ENCODE data around the gene ELF1.

The ELF1 gene

DNA sequence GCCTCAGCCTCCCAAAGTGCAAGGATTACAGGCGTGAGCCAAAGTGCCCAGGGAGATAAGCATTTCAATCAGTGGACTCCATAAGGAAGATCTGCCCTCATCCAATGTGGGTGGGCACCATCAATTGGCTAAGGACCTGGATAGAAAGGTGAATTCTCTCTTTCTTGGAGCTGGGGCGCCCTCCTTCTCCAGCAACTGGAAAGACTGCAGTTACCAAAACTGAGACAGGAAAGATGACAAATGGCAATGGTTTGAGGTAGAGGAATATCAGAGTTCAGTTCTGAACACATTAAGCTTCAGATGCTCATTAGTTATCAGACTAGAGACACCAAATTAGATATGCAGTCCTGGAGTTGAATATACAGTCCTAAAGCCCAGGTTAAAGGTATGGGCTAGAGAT, 10.5 kb upstream of the ELF1 start:
- Mint-ChIP-seq H3K27ac (no peak overlapping the region), H3K4me3 (no peak overlapping the region), H3K36me3 (peaks cover 4% of the 10 kb centered on the region), H3K4me1 (peaks cover 16% of the 10 kb centered on the region), H3K27me3 (no peaks in the 10 kb centered on the region), H3K9me3 (no peaks in the 10 kb centered on the region)
- DNase-seq (ENCODE audit: low spot score in 2 of 2) (no peak), ATAC-seq (ENCODE audit: low read depth) (no peak)

DNA sequence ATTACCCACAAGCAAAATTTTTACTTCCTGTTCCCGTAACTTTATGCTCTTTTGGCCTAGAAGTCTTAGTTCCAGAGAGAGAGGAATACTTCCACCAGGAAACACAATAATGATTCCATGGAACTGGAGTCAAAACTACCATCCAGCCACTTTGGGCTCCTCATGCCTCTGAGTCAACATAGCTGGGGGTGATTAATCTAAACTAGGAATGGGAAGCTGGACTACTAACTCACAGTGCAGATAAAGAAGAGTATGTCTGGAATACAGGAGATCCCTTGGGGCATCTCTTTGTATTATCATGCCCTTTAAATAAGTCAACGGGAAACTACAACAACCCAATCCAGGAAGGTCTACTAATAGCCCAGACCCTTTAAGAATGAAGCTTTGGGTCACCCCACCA, 8.9 kb upstream of the ELF1 start:
- ATAC-seq (ENCODE audit: low read depth) (no peak), DNase-seq (ENCODE audit: low spot score in 2 of 2) (no peak)
- no peaks in the 10 kb centered on the region for H3K27me3 Mint-ChIP-seq
- peaks cover 11% of the 10 kb centered on the region for H3K4me1 Mint-ChIP-seq
- H3K4me3 Mint-ChIP-seq, result no peak overlapping the region
- H3K27ac Mint-ChIP-seq, result no peak overlapping the region
- no peaks in the 10 kb centered on the region for H3K9me3 Mint-ChIP-seq
- peaks cover 5% of the 10 kb centered on the region for H3K36me3 Mint-ChIP-seq

DNA sequence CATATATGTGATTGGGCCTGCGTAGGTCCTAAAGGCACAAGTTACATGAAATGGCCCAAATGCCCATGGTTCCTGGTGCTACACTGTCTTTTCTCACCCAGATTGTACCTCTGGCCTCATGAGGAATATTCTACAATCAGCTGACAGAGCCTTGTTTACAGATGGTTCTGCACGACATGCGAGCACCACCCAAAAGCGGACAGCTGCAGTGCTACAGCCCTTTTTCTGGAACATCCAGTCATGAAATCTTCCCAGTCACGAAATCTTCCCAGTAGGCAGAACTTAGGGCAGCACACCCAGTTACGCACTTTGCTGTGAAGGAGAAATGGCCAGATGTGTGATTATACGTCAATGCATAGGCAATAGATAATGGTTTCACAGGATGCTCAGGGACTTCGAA, 7.7 kb upstream of the ELF1 start:
- no peak overlapping the region for H3K4me3 Mint-ChIP-seq
- DNase-seq (ENCODE audit: low spot score in 2 of 2) (no peak), ATAC-seq (ENCODE audit: low read depth) (no peak)
- H3K27me3 Mint-ChIP-seq, result no peaks in the 10 kb centered on the region
- H3K4me1 Mint-ChIP-seq, result peaks cover 14% of the 10 kb centered on the region
- H3K36me3 Mint-ChIP-seq, result peaks cover 5% of the 10 kb centered on the region
- no peaks in the 10 kb centered on the region for H3K9me3 Mint-ChIP-seq
- H3K27ac Mint-ChIP-seq, result no peak overlapping the region

DNA sequence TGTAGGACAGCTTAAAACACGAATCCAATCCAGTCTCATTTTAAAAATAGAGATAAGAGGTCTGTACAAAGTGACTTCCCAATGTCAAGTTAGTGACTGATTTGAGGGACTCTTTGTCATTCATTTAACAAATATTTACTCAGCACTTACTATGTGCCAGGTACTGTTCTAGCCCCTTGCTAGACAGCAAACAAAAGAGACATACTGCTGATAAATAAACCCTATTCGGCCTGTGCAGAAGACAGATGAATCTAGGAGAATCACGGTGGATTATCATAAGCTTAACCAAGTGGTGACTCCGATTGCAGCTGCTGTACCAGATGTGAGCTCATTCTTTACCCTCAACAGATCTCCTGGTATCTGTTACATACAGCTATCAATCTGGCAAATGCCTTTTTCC, 6.4 kb upstream of the ELF1 start:
- peaks cover 18% of the 10 kb centered on the region for H3K4me1 Mint-ChIP-seq
- no peak for ATAC-seq (ENCODE audit: low read depth)
- peak overlapping the region; percentile 12 for H3K27ac Mint-ChIP-seq
- DNase-seq (ENCODE audit: low spot score in 2 of 2), result no peak
- no peaks in the 10 kb centered on the region for H3K9me3 Mint-ChIP-seq
- peaks cover 5% of the 10 kb centered on the region for H3K36me3 Mint-ChIP-seq
- H3K27me3 Mint-ChIP-seq, result no peaks in the 10 kb centered on the region
- no peak overlapping the region for H3K4me3 Mint-ChIP-seq

DNA sequence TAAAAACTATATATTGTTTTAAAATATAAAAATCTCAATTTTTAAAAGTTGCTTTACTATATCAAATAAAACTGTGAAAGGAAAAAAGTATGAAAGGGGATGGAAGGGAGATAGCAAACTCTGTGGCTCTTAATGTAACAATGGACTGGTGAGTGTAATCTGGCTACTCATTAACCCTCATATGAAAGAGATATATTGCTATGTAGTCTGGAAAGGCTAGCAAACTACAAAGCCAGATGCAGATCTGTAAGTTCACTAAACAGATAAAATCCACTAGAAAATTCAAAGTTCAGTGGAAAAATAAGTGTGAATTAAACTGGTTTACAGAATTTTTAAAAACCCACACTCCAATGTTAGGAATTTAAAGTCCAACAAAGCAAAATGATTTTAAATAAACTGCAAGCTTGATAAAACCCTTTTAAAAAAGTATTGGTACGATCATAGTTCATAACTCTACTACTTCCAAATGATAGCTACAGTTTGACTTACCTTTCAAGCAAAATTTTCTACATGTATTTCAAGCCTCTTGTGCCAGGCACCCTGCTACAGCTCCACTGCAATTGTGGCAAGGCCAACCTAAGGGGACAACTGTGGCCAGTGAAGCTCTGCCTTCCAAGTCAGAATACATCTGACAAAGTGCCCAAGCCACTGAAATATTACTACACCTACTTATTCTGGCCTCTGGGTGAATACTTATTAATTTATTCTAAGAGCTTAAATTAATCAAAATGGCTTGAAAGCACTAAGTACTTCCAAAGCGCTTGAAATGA, 647 bp upstream of the ELF1 start:
- H3K36me3 Mint-ChIP-seq, result peaks cover 7% of the 10 kb centered on the region
- no peaks in the 10 kb centered on the region for H3K9me3 Mint-ChIP-seq
- peaks cover 24% of the 10 kb centered on the region for H3K4me1 Mint-ChIP-seq
- H3K27me3 Mint-ChIP-seq, result no peaks in the 10 kb centered on the region
- DNase-seq (ENCODE audit: low spot score in 2 of 2) (no peak), ATAC-seq (ENCODE audit: low read depth) (no peak)
- no peak overlapping the region for H3K4me3 Mint-ChIP-seq
- H3K27ac Mint-ChIP-seq, result peak overlapping the region; percentile 99

DNA sequence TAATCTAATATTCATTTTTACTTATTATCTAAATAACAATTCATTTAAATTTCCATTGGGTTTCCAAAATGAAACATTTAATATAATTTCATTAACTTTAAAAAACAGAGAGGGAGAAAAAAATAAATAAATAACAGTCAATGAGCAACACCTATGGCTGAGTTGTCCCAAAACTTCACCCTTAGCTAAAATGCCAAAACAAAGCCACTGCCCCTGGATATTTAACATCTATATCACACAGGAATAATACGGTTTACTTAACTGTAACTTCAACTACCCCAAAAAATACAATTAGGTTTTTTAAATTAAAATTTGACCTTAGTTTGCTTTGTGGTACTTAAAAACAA, 541 bp downstream of the ELF1 start:
- DNase-seq (ENCODE audit: low spot score in 2 of 2) (no peak), ATAC-seq (ENCODE audit: low read depth) (no peak)
- Mint-ChIP-seq H3K36me3 (peaks cover 5% of the 10 kb centered on the region), H3K27me3 (no peaks in the 10 kb centered on the region), H3K9me3 (no peaks in the 10 kb centered on the region), H3K4me3 (peak overlapping the region; percentile 93), H3K4me1 (peaks cover 29% of the 10 kb centered on the region), H3K27ac (peak overlapping the region; percentile 99)

DNA sequence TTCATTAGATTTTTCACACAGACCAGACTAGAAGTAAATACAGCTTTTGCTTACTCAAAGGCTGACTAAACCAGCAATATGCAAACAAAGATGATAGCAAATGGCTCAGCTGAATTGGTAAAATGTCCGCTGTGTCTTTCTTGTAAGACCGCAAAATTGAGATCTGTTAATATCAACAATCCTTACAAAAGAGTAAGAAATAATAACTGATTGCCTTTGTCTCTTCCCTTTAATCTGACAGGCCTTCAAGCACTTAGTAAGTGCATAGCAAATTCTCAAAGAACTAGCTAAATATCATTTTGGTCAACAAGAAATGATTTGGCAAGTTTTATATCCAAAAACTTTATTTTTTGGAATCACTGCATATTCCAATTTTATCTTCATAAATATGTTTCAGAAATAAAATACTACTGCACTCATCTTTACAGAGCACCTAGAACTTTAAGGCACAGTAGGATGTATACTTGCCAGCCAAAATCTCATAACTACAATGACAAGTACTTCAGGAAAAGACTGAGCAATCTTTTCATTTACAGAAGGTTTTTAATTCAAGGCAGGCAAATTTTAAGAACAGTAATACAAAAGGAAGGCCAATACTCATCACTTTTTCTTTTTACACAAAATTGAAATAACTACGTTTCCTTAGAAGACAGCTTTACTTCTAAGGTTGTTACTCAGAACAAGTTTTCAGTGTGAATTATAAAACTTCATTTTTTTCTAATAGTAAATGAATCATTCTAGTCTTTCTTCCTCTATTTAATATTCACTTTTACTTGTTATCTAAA, 1.1 kb downstream of the ELF1 start:
- H3K27me3 Mint-ChIP-seq, result no peaks in the 10 kb centered on the region
- DNase-seq (ENCODE audit: low spot score in 2 of 2) (peak in 1 of 2 donors; percentile 24), ATAC-seq (ENCODE audit: low read depth) (peak; percentile 13)
- H3K9me3 Mint-ChIP-seq, result no peaks in the 10 kb centered on the region
- peak overlapping the region; percentile 90 for H3K4me3 Mint-ChIP-seq
- peaks cover 9% of the 10 kb centered on the region for H3K36me3 Mint-ChIP-seq
- H3K27ac Mint-ChIP-seq, result peak overlapping the region; percentile 99
- H3K4me1 Mint-ChIP-seq, result peaks cover 32% of the 10 kb centered on the region

DNA sequence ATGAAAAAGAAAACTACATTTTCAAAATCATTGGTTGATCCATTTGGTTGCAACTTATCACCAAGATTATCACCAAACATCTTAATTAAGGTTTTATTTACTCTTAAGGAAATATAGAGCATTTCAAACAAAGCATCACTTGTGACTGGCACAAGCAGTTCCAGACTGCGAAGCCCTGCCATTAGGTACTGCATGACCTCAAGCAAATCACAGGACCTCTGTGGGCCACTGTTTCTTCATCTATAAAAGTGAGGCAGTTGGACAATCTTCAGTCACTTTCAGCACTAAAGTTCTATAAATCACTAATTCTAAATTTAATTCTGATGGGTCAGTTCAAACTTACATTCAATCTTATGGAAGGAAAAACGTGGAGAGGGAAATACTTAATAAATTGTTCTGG, 2.0 kb downstream of the ELF1 start:
- peaks cover 31% of the 10 kb centered on the region for H3K4me1 Mint-ChIP-seq
- peak overlapping the region; percentile 90 for H3K4me3 Mint-ChIP-seq
- peak overlapping the region; percentile 99 for H3K27ac Mint-ChIP-seq
- DNase-seq (ENCODE audit: low spot score in 2 of 2) (peak in 1 of 2 donors; percentile 34), ATAC-seq (ENCODE audit: low read depth) (peak; percentile 42)
- no peaks in the 10 kb centered on the region for H3K27me3 Mint-ChIP-seq
- peaks cover 11% of the 10 kb centered on the region for H3K36me3 Mint-ChIP-seq
- H3K9me3 Mint-ChIP-seq, result no peaks in the 10 kb centered on the region

DNA sequence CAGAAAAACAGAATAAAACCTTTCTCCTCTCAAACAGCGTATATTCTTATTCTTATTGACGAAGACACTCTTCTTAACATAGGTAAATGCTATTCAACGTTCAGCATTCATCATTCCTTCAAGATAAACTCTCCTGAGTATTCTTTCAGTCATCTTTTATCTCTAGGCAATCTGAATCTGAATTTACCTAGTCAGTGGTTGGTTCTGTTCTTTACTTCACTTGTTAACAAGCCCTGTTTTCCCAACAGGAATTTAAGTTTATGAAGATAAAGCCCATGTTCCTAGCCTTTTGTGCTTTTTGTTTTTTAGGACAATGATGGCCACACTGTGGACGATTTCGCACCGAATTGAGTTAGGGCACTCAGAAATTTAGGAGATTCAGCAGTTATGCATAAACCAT, 3.2 kb downstream of the ELF1 start:
- Mint-ChIP-seq H3K4me1 (peaks cover 34% of the 10 kb centered on the region), H3K27ac (peak overlapping the region; percentile 99), H3K27me3 (no peaks in the 10 kb centered on the region), H3K36me3 (peaks cover 17% of the 10 kb centered on the region), H3K9me3 (no peaks in the 10 kb centered on the region), H3K4me3 (peak overlapping the region; percentile 86)
- no peak for ATAC-seq (ENCODE audit: low read depth)
- DNase-seq (ENCODE audit: low spot score in 2 of 2), result no peak

DNA sequence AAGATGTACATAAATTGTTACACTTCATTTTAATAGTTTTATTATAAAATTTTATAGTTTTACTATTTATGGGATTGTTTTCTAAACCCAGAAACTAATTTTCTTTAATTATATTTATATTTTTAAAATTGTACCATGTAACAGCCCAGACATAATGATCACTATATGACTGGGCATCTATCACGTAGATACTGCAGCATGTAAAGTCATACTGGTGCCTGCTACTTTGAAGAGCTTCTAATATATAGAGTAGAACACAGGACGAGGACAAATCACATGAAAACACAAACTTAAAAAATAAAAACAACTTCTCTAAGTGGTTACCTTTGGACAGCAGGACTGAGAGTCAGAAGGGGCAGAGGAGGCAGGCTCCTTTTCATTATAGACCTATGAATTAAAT, 5.3 kb downstream of the ELF1 start:
- ATAC-seq (ENCODE audit: low read depth), result no peak
- H3K4me1 Mint-ChIP-seq, result peaks cover 32% of the 10 kb centered on the region
- H3K36me3 Mint-ChIP-seq, result peaks cover 16% of the 10 kb centered on the region
- no peaks in the 10 kb centered on the region for H3K9me3 Mint-ChIP-seq
- no peak for DNase-seq (ENCODE audit: low spot score in 2 of 2)
- H3K4me3 Mint-ChIP-seq, result peak overlapping the region; percentile 86
- no peaks in the 10 kb centered on the region for H3K27me3 Mint-ChIP-seq
- H3K27ac Mint-ChIP-seq, result peak overlapping the region; percentile 99

DNA sequence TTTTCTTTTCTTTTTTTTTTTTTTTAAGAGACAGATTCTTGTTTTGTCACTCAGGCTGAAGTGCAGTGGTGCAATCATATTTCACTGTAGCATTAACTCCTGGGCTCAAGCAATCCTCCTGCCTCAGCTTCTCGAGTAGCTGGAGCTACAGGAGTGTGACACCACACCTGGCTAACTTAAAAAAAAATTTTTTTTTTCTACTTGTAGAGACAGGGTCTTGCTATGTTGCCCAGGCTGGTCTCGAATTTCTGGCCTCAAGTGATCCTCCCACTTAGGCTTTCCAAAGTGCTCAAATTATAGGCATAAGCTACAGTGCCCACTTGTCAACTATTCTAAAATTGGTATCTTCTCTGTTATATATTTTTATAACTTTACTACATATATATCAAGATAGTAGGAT, 6.6 kb downstream of the ELF1 start:
- Mint-ChIP-seq H3K27ac (no peak overlapping the region), H3K9me3 (no peaks in the 10 kb centered on the region), H3K36me3 (peaks cover 19% of the 10 kb centered on the region), H3K4me3 (no peak overlapping the region), H3K4me1 (peaks cover 39% of the 10 kb centered on the region), H3K27me3 (no peaks in the 10 kb centered on the region)
- ATAC-seq (ENCODE audit: low read depth) (no peak), DNase-seq (ENCODE audit: low spot score in 2 of 2) (no peak)

DNA sequence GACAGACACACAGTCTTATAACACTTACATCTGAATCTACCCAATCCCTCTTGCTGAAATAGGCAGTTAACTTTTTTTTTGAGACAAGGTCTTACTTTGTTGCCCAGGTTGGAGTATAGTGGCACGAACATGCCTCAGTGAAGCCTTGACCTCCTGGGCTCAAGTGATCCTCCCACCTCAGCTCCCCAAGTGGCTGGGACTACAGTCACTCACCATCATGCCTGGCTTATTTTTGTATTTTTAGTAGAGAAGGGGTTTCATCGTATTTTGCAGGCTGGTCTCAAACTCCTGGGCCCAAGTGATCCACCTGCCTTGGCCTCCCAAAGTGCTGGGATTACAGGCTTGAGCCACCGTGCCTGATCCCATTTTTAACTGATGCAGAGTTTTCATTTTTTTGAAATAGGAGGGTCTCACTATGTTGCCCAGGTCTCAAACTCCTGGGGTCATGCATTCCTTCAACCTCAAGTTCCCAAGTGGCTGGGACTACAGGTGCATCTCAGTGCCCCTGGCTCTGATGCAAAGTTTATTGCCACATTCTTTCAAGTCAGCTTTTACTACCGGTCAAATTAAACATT, 7.6 kb downstream of the ELF1 start:
- Mint-ChIP-seq H3K27ac (no peak overlapping the region), H3K36me3 (peaks cover 20% of the 10 kb centered on the region), H3K4me3 (peak overlapping the region; percentile 8)

DNA sequence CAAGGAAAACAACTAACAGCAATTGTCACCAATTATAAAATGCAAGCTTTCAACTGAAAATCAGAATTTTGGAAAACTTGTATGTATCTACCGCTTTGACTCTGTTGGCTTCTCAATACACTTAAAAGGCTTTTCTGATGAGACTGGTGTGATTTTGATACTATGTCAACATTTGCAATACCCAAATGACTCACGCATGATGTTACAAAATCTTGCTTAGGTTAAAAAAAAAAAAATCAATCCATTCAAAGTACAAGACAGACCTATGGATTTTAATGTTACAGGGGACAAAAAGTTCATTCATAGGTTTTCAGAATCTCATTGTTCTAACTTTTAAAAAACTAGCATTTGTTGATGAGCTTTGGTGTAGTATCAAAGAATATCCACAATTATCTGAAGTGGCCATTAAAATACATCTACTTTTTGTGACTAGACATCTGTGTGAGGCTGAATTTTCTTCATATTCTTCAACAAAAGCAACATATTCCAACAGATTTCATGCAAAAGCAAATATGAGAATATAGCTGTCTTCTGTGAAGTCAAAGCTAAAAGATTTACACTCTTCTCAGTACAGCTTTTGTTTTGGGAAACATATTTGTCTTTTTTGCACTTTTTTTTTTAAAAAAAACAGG, 10.7 kb downstream of the ELF1 start:
- ATAC-seq (ENCODE audit: low read depth), result no peak
- no peak for DNase-seq (ENCODE audit: low spot score in 2 of 2)

More for the DNA sequence above, 7.6 kb downstream of the ELF1 start:
- H3K4me1 Mint-ChIP-seq, result peaks cover 45% of the 10 kb centered on the region
- H3K9me3 Mint-ChIP-seq, result no peaks in the 10 kb centered on the region
- DNase-seq (ENCODE audit: low spot score in 2 of 2) (no peak), ATAC-seq (ENCODE audit: low read depth) (no peak)
- no peaks in the 10 kb centered on the region for H3K27me3 Mint-ChIP-seq

DNA sequence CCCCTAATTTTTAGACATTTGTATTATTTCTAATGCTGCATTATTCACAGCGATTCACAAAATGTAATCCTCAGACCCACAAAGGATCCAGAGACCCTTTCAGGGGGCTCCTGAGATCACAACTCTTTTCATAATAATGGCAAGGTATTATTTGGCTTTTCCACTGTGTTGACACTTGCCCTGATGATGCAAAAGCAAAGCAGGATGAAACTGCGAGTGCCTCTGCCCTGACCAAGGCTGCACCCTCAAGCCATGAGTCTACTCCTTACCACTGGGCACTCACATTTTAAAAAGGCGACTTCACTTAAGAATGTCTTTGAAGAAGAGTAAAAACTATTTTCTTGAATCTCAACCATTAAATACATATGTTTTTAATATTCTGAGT, 11.4 kb downstream of the ELF1 start:
- ATAC-seq (ENCODE audit: low read depth), result no peak
- peaks cover 43% of the 10 kb centered on the region for H3K4me1 Mint-ChIP-seq

More for the DNA sequence above, 10.7 kb downstream of the ELF1 start:
- Mint-ChIP-seq H3K9me3 (no peaks in the 10 kb centered on the region), H3K27ac (peak overlapping the region; percentile 48), H3K27me3 (no peaks in the 10 kb centered on the region), H3K4me1 (peaks cover 45% of the 10 kb centered on the region), H3K36me3 (peaks cover 21% of the 10 kb centered on the region), H3K4me3 (peak overlapping the region; percentile 33)

More for the DNA sequence above, 11.4 kb downstream of the ELF1 start:
- H3K9me3 Mint-ChIP-seq, result no peaks in the 10 kb centered on the region
- H3K36me3 Mint-ChIP-seq, result peaks cover 17% of the 10 kb centered on the region
- H3K4me3 Mint-ChIP-seq, result peak overlapping the region; percentile 14
- peak overlapping the region; percentile 48 for H3K27ac Mint-ChIP-seq
- DNase-seq (ENCODE audit: low spot score in 2 of 2), result no peak
- no peaks in the 10 kb centered on the region for H3K27me3 Mint-ChIP-seq
